ENCODE data around the gene EFHB.

GRCh38 chr3:19901918-19902317, 32.1 kb downstream of the EFHB start:
- TF ChIP-seq, protein P1, sequence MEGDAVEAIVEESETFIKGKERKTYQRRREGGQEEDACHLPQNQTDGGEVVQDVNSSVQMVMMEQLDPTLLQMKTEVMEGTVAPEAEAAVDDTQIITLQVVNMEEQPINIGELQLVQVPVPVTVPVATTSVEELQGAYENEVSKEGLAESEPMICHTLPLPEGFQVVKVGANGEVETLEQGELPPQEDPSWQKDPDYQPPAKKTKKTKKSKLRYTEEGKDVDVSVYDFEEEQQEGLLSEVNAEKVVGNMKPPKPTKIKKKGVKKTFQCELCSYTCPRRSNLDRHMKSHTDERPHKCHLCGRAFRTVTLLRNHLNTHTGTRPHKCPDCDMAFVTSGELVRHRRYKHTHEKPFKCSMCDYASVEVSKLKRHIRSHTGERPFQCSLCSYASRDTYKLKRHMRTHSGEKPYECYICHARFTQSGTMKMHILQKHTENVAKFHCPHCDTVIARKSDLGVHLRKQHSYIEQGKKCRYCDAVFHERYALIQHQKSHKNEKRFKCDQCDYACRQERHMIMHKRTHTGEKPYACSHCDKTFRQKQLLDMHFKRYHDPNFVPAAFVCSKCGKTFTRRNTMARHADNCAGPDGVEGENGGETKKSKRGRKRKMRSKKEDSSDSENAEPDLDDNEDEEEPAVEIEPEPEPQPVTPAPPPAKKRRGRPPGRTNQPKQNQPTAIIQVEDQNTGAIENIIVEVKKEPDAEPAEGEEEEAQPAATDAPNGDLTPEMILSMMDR (IDR thresholded peaks at IDR 0.05), result no peak
- no peak for TF ChIP-seq POLR2A (IDR thresholded peaks at IDR 0.05)

All from Peyer's patch (tissue), 4 donors.